ENCODE results near the gene PDE10A.

- TF ChIP-seq, protein P1, sequence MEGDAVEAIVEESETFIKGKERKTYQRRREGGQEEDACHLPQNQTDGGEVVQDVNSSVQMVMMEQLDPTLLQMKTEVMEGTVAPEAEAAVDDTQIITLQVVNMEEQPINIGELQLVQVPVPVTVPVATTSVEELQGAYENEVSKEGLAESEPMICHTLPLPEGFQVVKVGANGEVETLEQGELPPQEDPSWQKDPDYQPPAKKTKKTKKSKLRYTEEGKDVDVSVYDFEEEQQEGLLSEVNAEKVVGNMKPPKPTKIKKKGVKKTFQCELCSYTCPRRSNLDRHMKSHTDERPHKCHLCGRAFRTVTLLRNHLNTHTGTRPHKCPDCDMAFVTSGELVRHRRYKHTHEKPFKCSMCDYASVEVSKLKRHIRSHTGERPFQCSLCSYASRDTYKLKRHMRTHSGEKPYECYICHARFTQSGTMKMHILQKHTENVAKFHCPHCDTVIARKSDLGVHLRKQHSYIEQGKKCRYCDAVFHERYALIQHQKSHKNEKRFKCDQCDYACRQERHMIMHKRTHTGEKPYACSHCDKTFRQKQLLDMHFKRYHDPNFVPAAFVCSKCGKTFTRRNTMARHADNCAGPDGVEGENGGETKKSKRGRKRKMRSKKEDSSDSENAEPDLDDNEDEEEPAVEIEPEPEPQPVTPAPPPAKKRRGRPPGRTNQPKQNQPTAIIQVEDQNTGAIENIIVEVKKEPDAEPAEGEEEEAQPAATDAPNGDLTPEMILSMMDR (conservative IDR thresholded peaks at IDR 0.05; ENCODE audit: low read depth, low read length), result no peak
- no peak for TF ChIP-seq RAD21 (IDR thresholded peaks at IDR 0.05; ENCODE audit: low read length)
- TF ChIP-seq FOS (IDR thresholded peaks at IDR 0.05; ENCODE audit: low read depth, low read length), result no peak
- TF ChIP-seq BHLHE40 (IDR thresholded peaks at IDR 0.05; ENCODE audit: low read depth, low read length), result no peak
- TF ChIP-seq POLR2A (IDR thresholded peaks at IDR 0.05; ENCODE audit: low read depth, low read length), result no peak
- TF ChIP-seq CEBPB (IDR thresholded peaks at IDR 0.05; ENCODE audit: low read depth, low read length), result no peak
These were observed 151.2 kb downstream of the PDE10A start for GRCh38 chr6:165511807-165512206.
